GM18868 (cell line): ENCODE results near the gene OPCML.

Experiments
- ATAC-seq: cut with Tn5 transposase; IDR thresholded peaks from one replicate; pipeline ENCODE4 v1.9.1; 2021; ENCODE audit warnings: mild to moderate bottlenecking, moderate library complexity; ENCODE audit not compliant: unreplicated experiment

OPCML gene

DNA sequence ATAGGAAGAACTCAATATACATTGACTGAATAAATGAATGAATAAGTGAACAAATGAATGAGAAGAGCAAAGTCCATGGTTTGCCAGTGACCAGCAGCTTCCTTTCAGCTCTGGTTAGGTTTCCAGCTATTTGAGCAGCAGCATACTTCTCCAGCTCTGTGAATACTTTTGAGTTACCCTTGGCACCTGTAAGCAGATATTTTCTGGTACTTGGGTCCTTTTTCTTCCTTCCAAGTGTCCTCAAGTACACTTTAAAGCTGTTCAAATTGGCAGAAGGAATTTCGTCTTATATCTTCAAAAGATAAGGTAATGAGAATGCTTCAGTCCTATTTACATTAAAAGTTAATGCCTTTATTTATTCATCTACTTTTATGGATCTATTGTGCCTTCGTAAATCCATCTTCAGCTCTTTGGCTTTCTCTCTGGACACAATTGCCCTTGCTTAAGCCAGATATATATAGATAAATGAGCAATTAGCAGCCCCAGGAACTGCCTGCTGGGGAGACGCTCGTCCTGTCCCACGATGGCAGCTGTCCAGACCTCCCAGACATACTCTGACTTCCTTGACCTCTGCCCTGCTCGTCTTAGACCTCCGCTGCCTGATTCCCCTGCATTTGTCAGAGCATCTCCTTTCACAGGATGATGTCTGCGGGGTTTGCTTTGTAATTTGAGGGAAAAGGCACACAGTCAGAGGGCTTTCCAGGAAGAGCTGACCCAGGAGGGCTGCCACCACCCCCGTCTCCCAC, 926.3 kb downstream of the OPCML start:
- ATAC-seq = no peak

DNA sequence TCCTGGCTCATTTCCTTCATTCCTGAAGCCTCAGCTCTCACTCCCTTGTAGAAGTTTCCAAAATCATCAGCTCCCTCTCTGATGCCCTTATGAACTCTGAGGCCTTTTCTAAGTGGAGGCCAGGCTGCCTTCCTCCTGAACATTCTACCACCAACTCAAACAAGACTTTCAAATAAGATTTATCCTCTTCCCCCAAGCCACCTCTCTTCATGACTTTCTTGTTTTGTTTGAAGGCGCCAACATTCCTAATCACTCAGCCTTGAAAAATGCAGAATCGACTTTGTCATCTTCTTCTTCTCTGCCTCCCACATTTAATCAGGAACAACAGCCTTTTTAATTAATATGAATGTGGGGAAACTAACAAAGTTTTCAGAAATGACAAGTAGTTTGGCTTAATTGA, 927.9 kb downstream of the OPCML start:
- ATAC-seq = no peak

DNA sequence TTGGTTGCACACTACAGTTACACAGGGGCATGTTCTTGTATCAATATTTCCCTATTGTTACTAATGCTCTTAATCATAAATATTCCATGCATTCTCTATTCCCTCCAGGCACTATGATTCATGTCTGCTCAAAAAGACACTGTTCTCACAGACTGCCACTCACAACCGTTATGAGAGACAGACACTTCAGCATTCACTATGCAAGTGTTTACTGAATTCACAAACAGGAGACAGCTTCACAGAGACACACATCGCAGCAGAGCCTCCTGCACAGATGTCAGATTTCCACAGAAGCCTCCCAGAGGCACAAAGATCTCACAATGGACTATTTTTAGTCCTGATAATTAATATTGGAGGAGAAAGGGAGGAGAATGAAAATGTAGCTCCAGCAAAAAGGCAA, 930.4 kb downstream of the OPCML start:
- no peak for ATAC-seq

DNA sequence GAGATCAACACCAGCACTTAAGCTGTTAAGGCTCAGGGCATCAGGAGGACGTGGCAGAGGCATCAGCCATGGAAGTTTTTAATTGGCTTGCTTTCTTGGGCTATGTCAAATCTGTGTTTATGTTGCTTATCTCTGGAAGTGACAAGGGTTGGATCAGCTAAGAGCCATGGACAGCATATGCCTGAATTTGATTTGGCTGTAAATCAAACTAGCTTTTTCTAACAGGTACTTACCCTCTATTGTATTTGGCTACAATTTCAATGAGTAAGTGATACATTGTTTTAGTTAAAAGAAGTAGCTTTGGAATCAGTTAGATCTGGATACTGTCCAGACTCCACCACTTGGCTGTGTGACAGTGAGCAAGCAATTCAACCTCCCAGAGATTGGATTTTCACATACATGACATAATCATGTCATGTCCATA, 936.6 kb downstream of the OPCML start:
- ATAC-seq = no peak

DNA sequence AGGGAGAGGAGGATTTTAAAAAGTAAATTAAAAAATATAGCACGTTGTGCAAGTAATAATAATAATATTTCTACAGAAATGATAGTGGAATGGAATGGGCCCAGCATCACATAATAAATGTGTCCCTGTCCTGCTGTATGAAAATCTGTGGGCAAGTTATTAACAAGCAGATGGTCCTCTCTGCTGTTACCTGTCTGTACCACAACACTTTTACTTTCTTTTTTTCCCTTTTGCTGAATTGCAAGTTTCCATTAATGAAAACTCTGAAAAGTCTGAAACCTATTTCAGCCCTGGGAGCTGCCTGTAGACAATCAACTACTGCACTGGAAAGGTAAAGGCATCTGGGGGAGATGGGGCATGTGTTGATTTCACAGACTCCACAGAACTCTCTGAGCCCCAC, 937.1 kb downstream of the OPCML start:
- no peak for ATAC-seq

DNA sequence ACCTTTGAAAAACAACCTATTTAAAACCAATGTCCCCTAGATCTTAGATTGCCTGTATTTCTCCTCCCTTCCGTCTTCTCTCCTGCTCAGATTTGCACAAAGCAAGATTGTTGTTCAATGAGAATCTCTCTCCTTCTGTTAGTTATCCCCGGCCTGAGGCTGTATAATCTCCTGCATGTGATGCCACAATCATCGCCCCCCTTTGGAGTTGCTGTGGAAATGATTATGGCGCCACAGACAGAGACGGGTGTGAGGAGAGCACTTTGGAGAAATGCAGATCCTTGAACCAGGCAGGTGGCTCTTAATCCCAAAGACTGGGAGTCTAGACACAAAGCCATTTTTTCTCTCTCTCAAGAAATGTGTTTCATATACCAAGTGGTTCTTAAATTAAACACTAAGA, 941.3 kb downstream of the OPCML start:
- ATAC-seq = no peak

DNA sequence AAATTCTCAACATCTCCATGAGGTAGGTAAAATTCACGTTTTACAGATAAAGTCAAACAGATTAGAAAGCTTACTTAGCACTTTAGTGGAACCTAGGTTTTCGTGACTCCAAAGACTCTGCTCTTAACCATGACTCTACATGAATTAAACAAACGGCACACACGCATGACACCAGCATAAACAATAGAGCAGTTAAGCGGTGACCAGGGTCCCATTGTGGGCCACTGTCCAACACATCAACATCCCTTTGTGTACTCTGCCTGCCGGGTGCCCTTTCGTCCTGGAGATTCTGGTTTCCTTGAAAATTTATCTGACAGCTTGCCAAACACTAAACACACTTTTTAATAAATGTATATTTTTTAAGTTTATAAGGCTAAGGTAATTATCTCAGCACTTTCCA, 941.7 kb downstream of the OPCML start:
- ATAC-seq = no peak

DNA sequence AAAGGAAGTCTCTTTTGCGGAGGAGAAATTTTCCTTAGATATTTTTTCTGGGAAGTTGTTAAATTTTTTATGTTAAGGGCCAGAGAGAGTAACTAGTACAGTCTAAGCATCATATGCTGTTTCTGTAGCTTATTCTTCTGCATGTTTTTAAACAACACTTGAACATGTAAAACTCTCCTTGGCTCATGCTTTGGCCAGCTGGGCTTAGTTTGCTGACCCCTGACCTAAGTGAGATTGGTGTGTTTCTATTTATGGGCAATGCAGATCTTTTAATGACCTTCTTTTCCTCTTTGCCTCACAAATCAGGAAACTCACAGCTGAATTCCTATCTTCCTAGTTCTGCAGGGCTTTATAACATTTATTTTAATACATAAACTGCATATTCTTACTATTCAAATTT, 942.5 kb downstream of the OPCML start:
- ATAC-seq = no peak

DNA sequence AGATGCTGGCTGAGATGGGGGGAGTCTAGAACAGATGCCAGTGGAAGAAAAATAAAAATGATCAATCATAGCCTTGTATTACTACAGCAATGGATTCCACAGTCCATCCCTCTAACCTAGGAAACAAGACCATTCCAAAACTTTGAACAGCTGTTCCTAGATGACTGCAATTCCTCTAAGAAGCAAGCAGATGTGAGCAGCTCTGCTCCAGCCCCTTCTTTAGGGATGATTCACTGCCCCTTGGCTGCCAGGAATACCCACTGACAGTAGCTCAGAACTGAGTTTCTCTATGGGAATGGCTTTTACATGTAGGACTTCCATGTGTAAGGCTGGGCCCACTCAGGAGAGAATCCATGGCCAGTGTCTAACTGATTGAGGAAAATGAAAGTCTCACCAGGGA, 943.9 kb downstream of the OPCML start:
- ATAC-seq = no peak

DNA sequence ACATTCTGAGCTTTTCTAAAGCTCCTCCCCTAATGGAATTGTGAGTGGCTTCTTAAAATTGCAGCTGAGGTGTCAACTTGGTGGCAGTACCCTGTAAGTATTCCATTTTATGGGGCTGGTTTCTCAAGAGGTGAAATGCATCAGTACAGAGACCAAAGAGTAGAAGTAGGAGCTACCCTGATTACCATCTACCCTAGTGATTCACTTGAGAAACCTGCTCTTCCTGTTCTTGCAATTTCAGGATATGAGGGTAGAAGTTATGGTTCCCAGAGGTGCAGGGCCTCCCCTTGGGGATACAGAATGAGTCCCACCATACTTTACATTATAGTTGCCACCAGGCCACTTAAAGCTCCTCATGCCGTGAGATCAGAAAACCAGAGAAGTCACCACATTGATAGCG, 944.6 kb downstream of the OPCML start:
- no peak for ATAC-seq

DNA sequence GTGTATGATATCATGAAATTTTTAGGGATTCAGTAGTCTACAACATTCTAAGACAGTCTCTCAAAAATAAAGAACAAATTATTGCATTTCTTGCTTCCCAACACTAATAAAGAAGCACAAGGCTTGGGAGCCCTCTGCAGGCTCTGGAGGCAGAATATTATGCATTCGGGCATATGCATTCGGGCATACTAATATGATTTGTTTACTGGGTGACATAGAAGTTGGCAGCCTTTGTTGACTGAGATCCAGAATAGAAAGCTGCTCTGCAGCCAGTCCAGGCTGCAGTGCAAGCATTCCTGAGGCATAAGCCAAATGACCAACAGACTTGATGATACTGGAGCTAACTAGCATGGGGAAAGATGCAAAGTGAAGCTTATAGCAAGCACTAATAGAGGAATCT, 945.5 kb downstream of the OPCML start:
- no peak for ATAC-seq

DNA sequence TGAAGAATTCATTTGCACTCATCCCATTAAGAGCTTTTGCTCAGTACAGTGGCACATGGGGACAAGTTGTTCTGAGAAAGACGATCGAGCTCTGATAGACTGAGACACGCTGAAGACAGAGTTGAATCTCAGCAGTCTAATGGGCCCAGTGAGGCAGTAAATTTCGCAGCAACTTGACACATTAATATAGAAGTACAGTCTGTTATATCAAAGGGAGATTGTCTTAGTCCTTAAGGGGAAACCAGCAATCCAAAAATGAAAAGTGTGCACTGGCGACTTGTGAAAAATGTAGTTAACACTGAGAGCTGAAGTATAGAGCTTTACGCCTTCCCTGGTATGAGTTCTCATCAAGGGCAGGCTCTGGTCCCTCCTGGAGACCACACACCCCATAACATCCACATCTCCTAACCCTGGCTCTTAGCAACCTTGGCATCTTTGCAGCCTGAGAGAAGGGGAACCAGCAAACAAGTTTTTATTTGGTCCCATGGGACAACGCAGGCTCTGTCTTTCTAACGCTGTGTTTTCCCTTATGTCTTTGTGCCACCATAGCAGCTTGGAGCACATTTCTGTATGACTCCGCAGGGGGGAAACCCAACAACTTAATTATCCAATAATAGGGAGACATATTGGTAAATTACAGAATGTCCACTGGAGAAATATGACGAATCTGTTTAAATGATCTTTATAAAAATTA, 952.5 kb downstream of the OPCML start:
- ATAC-seq = no peak

DNA sequence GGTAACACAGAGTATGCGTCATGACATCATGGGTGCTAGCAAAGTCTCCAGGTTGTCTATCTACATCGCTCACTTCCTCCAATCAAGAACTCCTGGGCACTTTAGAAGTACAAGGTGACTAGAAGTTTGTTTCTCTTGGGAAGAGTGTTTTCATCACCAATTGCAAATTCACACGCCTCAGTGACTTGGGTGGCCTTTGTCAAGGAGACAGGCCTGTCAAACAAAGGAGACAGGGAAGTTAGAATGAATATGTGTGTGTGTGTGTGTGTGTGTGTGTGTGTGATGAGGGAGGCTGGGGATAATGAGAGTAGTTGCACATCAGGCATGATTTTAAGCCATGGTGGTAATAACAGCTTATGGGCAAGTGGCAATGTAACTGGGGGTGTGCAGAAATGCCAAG, 953.2 kb downstream of the OPCML start:
- no peak for ATAC-seq

DNA sequence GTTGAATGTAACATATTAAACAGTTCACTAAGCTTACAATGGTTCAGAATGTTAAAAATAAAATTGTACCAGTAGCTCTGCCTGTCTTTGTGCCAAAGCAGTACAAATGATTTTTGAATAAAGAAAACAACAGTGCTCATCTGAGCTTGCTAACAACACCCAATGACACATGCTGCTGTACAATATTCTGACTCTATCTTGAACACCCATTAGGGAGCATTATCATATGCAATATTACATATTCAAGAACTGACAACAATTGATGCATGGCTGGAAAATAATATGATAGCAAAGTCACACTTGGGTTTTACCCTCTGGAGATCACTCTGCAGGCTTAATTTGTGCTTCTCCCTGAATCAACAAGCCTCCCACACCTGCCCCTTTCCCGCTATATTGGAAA, 953.7 kb downstream of the OPCML start:
- no peak for ATAC-seq

DNA sequence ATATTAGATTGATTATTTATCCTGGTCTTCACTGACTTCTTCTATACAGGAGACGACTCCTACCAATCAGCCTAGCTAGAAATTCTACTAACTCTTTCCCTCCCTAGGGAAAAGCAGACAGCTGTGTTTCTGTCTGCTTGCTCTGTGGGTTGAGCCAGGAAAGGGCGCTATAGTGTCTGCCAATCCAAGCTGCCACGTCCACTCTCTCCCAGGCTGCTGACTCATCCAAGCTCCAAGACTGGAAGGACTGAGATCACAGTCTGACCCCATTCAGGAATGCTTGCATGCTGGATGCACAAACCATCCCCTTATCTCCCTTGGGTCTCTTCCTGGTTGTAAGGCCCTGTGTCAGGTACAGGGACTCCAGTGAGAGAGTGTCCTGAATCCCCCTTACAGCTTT, 955.6 kb downstream of the OPCML start:
- ATAC-seq = no peak

DNA sequence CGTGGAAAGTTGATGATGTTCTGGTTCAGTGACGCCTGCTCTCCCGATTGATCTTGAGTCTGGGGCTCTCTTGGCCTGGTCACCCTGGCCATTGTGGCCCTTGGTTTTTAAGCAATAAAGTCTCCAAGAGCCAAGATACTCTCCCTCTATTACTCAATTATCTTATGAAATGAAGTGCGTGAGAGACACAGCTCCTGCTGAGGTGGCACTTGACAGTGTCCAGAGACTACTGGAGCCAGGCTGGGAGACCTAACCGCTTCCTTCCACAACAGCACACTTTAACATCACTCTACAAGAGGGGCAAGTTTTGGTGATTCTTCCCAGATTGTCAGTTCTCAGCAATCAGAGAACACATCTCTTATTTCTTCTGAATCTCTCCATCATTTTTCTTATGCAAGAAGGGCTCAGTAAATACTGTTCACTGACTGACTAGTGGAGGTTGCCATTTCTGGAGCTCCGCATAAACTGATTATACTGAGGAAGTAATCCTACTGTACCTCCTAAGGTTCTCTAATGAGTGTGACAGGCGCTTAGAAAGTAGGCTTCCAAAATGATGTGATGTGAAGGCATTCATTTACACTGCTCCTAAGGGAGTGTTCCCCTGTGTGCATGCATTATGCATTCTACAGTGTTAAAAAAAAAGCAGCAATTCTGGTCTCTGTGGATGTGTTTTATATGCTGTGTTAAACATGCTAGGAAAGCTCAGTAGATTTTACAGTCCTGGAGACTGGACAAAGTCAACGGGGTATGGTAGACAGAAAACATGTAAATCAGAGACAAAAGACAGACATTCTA, 968.0 kb downstream of the OPCML start:
- ATAC-seq = no peak

DNA sequence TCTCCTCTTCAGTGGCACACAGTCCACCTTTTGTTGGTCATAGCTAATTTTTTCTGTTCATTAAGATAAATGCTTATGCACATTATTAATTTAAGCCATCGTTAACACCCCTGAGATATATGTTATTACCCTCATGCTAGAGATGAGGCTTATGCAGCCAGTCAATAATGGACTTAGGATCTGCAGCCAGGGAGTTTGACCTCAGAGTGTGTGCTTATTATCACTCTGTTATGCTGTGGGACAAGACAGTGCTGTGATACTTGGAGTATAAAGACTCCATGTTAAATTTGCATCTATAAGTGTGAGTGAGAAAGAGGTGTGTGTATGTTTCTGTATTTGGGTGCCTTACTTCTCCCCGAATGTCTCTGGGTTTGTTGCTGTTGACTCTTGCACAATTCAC, 969.3 kb downstream of the OPCML start:
- ATAC-seq = no peak

DNA sequence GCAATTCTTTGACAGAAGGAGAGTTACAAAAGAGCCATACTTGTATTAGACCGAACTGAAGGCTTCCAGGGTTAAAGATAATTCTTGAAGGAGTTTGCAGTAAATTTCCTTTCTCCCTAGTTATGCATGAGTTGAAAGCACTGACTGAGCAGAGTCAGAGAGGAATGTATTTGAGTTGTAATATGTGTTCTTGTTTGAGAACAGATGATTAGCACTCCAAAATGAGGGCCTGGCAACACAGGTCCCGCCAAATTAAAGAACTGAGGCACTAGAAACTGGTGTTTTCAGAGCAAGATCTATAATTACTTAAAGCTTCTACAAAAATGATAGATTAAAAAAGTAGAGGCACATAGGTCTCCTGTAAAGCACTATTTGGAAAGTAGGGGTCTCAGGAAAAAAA, 970.4 kb downstream of the OPCML start:
- ATAC-seq = no peak

DNA sequence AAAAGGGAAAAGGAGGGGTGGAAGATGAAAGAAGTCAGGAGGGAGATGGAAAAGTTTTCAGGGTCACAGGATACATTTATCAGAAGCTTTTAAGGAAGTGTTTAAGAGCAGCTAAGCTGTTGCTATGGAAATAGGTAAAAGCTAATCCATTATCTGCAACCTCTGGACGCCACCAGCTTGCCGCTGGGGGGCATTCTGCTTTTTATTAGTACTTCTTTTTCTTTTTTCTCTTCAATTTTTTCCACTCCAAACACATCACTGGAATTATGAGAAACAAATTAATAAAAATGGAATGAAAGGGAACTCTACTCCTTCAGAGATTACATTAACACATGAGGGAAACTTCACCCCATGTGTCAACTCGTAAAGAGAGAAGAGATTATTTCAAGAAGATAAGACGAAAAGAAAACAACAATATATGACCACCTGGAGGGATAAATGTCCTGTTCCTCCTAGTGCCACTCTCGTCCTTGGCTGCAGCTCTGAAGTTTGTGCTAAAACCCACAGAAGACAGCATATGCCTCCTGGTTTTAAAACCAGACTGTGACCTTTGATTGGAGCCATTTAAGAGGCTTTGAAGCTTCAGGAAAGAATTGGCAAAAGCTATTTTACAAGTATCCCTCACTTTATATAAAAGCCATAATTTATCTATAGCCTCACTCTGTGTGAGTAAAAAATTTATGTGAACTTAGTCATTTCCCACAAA, 972.8 kb downstream of the OPCML start:
- ATAC-seq = no peak

DNA sequence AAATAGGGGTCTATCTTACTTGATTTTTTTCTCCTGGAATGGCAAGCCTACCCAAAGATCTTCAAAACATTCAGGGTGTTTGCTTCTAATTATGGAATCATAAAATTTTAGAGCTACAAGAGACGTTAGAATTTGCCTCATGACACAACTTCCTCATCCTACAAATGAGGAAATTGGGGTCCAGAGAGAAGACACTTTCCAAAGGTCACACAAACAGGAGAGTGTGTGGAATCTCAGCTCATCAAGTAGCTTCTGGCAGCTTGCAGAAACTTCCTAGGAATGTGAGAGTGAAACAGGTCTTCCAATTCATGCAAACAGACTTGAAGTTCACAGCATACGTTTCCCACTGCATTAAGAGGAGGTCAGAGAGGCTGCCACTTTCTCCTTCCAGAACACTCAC, 976.0 kb downstream of the OPCML start:
- no peak for ATAC-seq

DNA sequence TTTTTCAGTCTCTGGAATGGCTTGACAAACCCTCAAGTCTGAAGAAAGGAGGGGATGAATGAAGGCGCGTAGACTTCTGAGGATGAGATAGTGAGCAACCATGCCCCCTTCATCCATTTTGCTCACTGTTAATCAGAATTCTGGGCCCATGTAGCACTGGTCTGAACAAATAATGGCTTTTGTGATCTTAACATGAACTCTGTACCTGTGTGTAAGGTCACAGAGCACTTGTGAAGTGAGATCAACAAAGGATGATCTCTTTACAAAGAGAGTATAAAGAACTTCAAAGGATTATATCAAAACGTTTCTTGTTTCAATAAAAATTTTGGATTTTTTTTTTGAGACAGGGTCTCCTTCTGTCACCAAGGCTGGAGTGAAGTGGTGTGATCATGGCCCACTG, 976.7 kb downstream of the OPCML start:
- no peak for ATAC-seq
